Measurements from ENCODE around the gene PDSS2. TPM values are rescaled to one million over a fixed set of nuclear protein-coding genes. Genes with fewer than 3 reads are reported as not detected.
A peak's percentile ranks its signal among the peaks of the same experiment; 100 is the strongest.

PDSS2 gene
- total and polyA plus RNA-seq, 2 of the 4 experiments (the other 2 are of a cell fraction) = 8.6 to 9.2 TPM

DNA sequence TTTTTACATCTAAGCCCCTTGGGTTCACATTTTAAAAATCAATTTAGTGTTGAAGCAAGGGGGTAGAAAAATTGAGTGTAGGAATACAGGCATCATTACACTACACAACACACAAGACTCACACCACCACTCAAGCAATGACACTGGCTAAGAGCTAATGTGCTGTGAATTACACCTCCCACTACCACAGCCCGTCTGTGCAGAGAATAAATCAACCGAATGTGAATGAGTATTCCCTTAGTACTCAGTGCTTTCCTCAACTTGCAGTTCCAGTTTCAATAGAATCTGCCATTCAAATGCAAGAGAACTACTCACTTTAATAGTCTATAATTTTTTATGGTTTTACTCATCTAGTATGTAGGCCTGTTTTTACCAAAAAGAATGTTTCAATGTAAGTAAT, 114.4 kb downstream of the PDSS2 start:
- in situ Hi-C loops (cut with MboI; ENCODE audit: low sequenced_read_pairs) = no loop called here
- no peak for DNase-seq
- H3K9me1 ChIP-seq (ENCODE audit: insufficient read depth, low read length) = 0 out of 2 replicates have a peak, but pooled peaks cover 3% of the 10 kb centered on the region
- no peak overlapping the region for H4K5ac ChIP-seq (ENCODE audit: low read depth, low read length)
- H2BK120ac ChIP-seq (ENCODE audit: low read depth, low read length) = no peak overlapping the region
- no peak overlapping the region for H2AK9ac ChIP-seq (replicated peaks; ENCODE audit: low read depth, low read length, poor library complexity)
- no peak for ATAC-seq (ENCODE audit: low read depth)
- H3K27me3 ChIP-seq (ENCODE audit: control insufficient read depth, insufficient read depth, low read length) = no peaks in the 10 kb centered on the region
- no peak overlapping the region for H4K8ac ChIP-seq (ENCODE audit: low read depth in 2 of 2, low read length in 2 of 2)
- no peak for TF ChIP-seq FOS (IDR thresholded peaks at IDR 0.05; ENCODE audit: low read depth, low read length)
- no peak for TF ChIP-seq MXI1 (IDR thresholded peaks at IDR 0.05; ENCODE audit: borderline replicate concordance, low read depth, low read length)
- no peak for TF ChIP-seq CHD1 (IDR thresholded peaks at IDR 0.05; ENCODE audit: low read depth, low read length)
- TF ChIP-seq, protein P1, sequence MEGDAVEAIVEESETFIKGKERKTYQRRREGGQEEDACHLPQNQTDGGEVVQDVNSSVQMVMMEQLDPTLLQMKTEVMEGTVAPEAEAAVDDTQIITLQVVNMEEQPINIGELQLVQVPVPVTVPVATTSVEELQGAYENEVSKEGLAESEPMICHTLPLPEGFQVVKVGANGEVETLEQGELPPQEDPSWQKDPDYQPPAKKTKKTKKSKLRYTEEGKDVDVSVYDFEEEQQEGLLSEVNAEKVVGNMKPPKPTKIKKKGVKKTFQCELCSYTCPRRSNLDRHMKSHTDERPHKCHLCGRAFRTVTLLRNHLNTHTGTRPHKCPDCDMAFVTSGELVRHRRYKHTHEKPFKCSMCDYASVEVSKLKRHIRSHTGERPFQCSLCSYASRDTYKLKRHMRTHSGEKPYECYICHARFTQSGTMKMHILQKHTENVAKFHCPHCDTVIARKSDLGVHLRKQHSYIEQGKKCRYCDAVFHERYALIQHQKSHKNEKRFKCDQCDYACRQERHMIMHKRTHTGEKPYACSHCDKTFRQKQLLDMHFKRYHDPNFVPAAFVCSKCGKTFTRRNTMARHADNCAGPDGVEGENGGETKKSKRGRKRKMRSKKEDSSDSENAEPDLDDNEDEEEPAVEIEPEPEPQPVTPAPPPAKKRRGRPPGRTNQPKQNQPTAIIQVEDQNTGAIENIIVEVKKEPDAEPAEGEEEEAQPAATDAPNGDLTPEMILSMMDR (conservative IDR thresholded peaks at IDR 0.05; ENCODE audit: low read depth, low read length) = no peak
- no peak for TF ChIP-seq RCOR1 (IDR thresholded peaks at IDR 0.05; ENCODE audit: insufficient replicate concordance, low read length)
- no peak for TF ChIP-seq RFX5 (IDR thresholded peaks at IDR 0.05; ENCODE audit: low read depth, low read length)
- TF ChIP-seq SMC3 (IDR thresholded peaks at IDR 0.05; ENCODE audit: low read depth, low read length) = no peak
- no peak for TF ChIP-seq NFE2L2 (IDR thresholded peaks at IDR 0.05; ENCODE audit: low read depth, low read length)
- no peak for TF ChIP-seq CEBPB (IDR thresholded peaks at IDR 0.05; ENCODE audit: low read depth, low read length)
- TF ChIP-seq RAD21 (IDR thresholded peaks at IDR 0.05; ENCODE audit: low read length) = no peak
- TF ChIP-seq, protein P2, sequence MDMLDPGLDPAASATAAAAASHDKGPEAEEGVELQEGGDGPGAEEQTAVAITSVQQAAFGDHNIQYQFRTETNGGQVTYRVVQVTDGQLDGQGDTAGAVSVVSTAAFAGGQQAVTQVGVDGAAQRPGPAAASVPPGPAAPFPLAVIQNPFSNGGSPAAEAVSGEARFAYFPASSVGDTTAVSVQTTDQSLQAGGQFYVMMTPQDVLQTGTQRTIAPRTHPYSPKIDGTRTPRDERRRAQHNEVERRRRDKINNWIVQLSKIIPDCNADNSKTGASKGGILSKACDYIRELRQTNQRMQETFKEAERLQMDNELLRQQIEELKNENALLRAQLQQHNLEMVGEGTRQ (IDR thresholded peaks at IDR 0.05; ENCODE audit: low read depth, low read length) = no peak
- no peak for TF ChIP-seq MAFK (IDR thresholded peaks at IDR 0.05; ENCODE audit: low read depth, low read length)
- TF ChIP-seq, protein P3, sequence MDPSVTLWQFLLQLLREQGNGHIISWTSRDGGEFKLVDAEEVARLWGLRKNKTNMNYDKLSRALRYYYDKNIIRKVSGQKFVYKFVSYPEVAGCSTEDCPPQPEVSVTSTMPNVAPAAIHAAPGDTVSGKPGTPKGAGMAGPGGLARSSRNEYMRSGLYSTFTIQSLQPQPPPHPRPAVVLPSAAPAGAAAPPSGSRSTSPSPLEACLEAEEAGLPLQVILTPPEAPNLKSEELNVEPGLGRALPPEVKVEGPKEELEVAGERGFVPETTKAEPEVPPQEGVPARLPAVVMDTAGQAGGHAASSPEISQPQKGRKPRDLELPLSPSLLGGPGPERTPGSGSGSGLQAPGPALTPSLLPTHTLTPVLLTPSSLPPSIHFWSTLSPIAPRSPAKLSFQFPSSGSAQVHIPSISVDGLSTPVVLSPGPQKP (IDR thresholded peaks at IDR 0.05; ENCODE audit: borderline replicate concordance, low read depth, low read length) = no peak
- no peak for TF ChIP-seq POLR2A (IDR thresholded peaks at IDR 0.05; ENCODE audit: low read depth, low read length)
- no peak overlapping the region for H3K4ac ChIP-seq (ENCODE audit: low read depth, low read length)
- H3K79me1 ChIP-seq (ENCODE audit: low read depth in 1 of 2, low read length in 2 of 2) = no peaks in the 10 kb centered on the region; a peak in 1 of 4 replicates
- no peak overlapping the region for H3K56ac ChIP-seq (ENCODE audit: extremely low read depth, insufficient read depth, low read length)
- H3K27ac ChIP-seq (ENCODE audit: insufficient read depth, low read length) = no peak overlapping the region
- WGBS, 2 experiments (ENCODE audit: extremely low coverage in 2 of 2, insufficient read length in 1 of 2) = no CpG with 5 or more reads among the region's 2 CpGs
- intact Hi-C loops (cut with micrococcal nuclease) = no loop called here
- H4K20me1 ChIP-seq (ENCODE audit: insufficient read depth, low read length) = no peaks in the 10 kb centered on the region
- H4K91ac ChIP-seq (ENCODE audit: insufficient read depth, low read depth, low read length) = no peak overlapping the region
- no peaks in the 10 kb centered on the region for H3K36me3 ChIP-seq (ENCODE audit: control insufficient read depth, insufficient read depth, low read length)
- H3K4me1 ChIP-seq (ENCODE audit: control insufficient read depth, insufficient read depth, low read length) = peaks cover 4% of the 10 kb centered on the region
- no peak overlapping the region for H2AK5ac ChIP-seq (ENCODE audit: low read depth, low read length)
- H3K18ac ChIP-seq (ENCODE audit: low read depth, low read length) = no peak overlapping the region
- H3K14ac ChIP-seq (replicated peaks; ENCODE audit: low read depth, low read length) = 0 out of 2 replicates have a peak overlapping the region, but pooled peaks have one; percentile 15
- no peak overlapping the region for H3K9ac ChIP-seq (ENCODE audit: low read depth, low read length)
- ChIA-PET POLR2A (ENCODE audit: unreplicated experiment) (no interaction called here), CTCF (no interaction called here)
- H3K4me2 ChIP-seq (ENCODE audit: low read depth, low read length) = no peak overlapping the region
- dilution Hi-C loops (cut with HindIII; ENCODE audit: low sequenced_read_pairs, unreplicated experiment) = no loop called here
- no peak overlapping the region for H3K4me3 ChIP-seq (ENCODE audit: insufficient read depth, low read depth, low read length)
- no peak overlapping the region for H3K23ac ChIP-seq (ENCODE audit: low read depth, low read length)
- no peak overlapping the region for H2BK5ac ChIP-seq (ENCODE audit: low read depth, low read length, poor library complexity, severe bottlenecking)
- H3K9me3 ChIP-seq (ENCODE audit: control insufficient read depth, insufficient read depth, low read length) = no peaks in the 10 kb centered on the region
- no peak overlapping the region for H2AFZ ChIP-seq (replicated peaks; ENCODE audit: low read length, poor library complexity)
- no TSS peak for BruUV-seq (replicated peaks)
- no peak overlapping the region for H2BK20ac ChIP-seq (ENCODE audit: low read depth, low read length)
- no peak overlapping the region for H2BK15ac ChIP-seq (ENCODE audit: low read depth, low read length)

Data from IMR-90 (cell line).